ENCODE measurements around the gene RPL31.

GRCh38 chr2:100995309-100996075 is 6.6 kb upstream of the RPL31 start:
- no peak for TF ChIP-seq CTCF (IDR thresholded peaks at IDR 0.05)
- TF ChIP-seq POLR2A (IDR thresholded peaks at IDR 0.05): no peak
